ENCODE measurements around the gene NR2E3. TPM values are rescaled to one million over a fixed set of nuclear protein-coding genes. Genes with fewer than 3 reads are reported as not detected.
A peak's percentile ranks its signal among the peaks of the same experiment; 100 is the strongest.

The NR2E3 gene
- total and polyA plus RNA-seq, 2 of the 4 experiments (the other 2 are of a cell fraction): under 0.01 to 0.29 TPM

GRCh38 chr15:71825021-71825730, 14.8 kb downstream of the NR2E3 start:
- Histone ChIP-seq H3K9me3 (ENCODE audit: control insufficient read depth, insufficient read depth, low read length) (peaks cover 22% of the 10 kb centered on the region), H3K4me1 (ENCODE audit: control insufficient read depth, insufficient read depth, low read length) (0 out of 2 replicates have a peak, but pooled peaks cover 1% of the 10 kb centered on the region), H3K9me1 (ENCODE audit: insufficient read depth, low read length) (peaks cover 3% of the 10 kb centered on the region; the same call in 1 of the 2 replicates), H3K27ac (ENCODE audit: insufficient read depth, low read length) (no peak overlapping the region), H2BK120ac (ENCODE audit: low read depth, low read length) (no peak overlapping the region), H4K20me1 (ENCODE audit: insufficient read depth, low read length) (no peaks in the 10 kb centered on the region), H4K5ac (ENCODE audit: low read depth, low read length) (no peak overlapping the region), H3K9ac (ENCODE audit: low read depth, low read length) (no peak overlapping the region), H2AFZ (replicated peaks; ENCODE audit: low read length, poor library complexity) (no peak overlapping the region), H2BK5ac (ENCODE audit: low read depth, low read length, poor library complexity, severe bottlenecking) (no peak overlapping the region), H4K8ac (ENCODE audit: low read depth in 2 of 2, low read length in 2 of 2) (no peak overlapping the region), H3K4me2 (ENCODE audit: low read depth, low read length) (no peak overlapping the region), H3K27me3 (ENCODE audit: control insufficient read depth, insufficient read depth, low read length) (no peaks in the 10 kb centered on the region), H3K4ac (ENCODE audit: low read depth, low read length) (no peak overlapping the region), H3K56ac (ENCODE audit: extremely low read depth, insufficient read depth, low read length) (no peak overlapping the region), H3K18ac (ENCODE audit: low read depth, low read length) (no peak overlapping the region), H3K79me1 (ENCODE audit: low read depth in 1 of 2, low read length in 2 of 2) (no peaks in the 10 kb centered on the region), H2AK9ac (replicated peaks; ENCODE audit: low read depth, low read length, poor library complexity) (no peak overlapping the region), H2AK5ac (ENCODE audit: low read depth, low read length) (no peak overlapping the region), H4K91ac (ENCODE audit: insufficient read depth, low read depth, low read length) (no peak overlapping the region), H2BK15ac (ENCODE audit: low read depth, low read length) (no peak overlapping the region), H3K4me3 (ENCODE audit: insufficient read depth, low read depth, low read length) (no peak overlapping the region), H2BK20ac (ENCODE audit: low read depth, low read length) (no peak overlapping the region), H3K14ac (replicated peaks; ENCODE audit: low read depth, low read length) (no peak overlapping the region), H3K23ac (ENCODE audit: low read depth, low read length) (no peak overlapping the region), H3K36me3 (ENCODE audit: control insufficient read depth, insufficient read depth, low read length) (peaks cover 38% of the 10 kb centered on the region)
- CTCF ChIA-PET: no interaction called here
- WGBS, 2 experiments (ENCODE audit: extremely low coverage in 2 of 2, insufficient read length in 1 of 2): no CpG with 5 or more reads among the region's 4 CpGs
- in situ Hi-C loops (cut with MboI; ENCODE audit: low sequenced_read_pairs) (no loop called here), intact Hi-C loops (cut with micrococcal nuclease) (no loop called here), dilution Hi-C loops (cut with HindIII; ENCODE audit: low sequenced_read_pairs, unreplicated experiment) (no loop called here)
- DNase-seq (no peak), ATAC-seq (ENCODE audit: low read depth) (peak; percentile 24)
- TF ChIP-seq POLR2A (IDR thresholded peaks at IDR 0.05; ENCODE audit: low read depth, low read length): no peak
- POLR2A ChIA-PET (ENCODE audit: unreplicated experiment): no interaction called here
- no TSS peak for BruUV-seq (replicated peaks)
